Fibroblast of mammary gland (primary cell): ENCODE results near the gene ETS1.

Experiments
- DNase-seq: peaks from one replicate; pipeline ENCODE4 v3.0.0-alpha.2; 2010; ENCODE audit warnings: low read depth
- H3K4me3 ChIP-seq: 2 replicates; pipeline ENCODE4 v1.5.1; 2011; ENCODE audit warnings: low read depth, mild to moderate bottlenecking, low read length, moderate library complexity; ENCODE audit not compliant: control insufficient read depth
- TF ChIP-seq, protein P1 (sequence below): conservative IDR thresholded peaks from 2 replicates; pipeline ENCODE4 v1.5.1; 2011; ENCODE audit warnings: low read depth, low read length, inconsistent platforms; ENCODE audit not compliant: control insufficient read depth, insufficient read depth

ETS1 gene

DNA sequence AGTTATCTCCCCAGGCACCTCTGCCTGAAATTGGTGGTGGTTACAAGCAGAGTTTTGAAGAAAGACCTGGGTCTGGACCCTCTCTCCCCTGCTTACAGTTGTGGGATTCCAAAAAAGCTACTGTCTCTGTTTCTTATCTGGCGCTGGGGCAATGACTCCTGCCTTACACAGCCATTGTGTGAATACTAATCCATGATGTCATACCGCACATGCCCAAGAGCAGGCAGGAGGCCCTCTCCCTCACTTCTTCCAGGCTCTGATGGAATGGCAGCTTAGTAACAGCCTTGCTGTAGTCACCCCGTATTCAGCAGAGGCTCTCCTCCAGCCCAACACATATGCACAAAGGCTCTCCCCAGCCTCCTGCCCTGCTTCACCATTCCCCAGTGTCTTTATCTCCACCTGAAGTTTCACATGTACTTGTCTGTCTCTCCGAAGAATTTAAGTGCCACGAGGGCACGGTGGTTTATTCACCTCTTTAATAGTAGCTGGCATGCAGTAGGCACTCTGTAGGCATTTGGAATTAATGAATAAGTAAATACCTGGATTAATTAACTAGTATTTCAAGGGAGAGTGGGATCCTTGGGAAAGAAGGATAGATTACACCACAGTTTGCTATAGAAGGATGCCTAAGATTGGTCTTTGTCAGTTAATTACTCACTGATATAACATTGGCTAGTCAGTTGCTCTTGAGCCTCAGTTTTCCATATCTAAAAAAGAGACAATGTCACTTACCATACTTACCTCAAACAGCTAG, 165.6 kb downstream of the ETS1 start:
- TF ChIP-seq, protein P1, sequence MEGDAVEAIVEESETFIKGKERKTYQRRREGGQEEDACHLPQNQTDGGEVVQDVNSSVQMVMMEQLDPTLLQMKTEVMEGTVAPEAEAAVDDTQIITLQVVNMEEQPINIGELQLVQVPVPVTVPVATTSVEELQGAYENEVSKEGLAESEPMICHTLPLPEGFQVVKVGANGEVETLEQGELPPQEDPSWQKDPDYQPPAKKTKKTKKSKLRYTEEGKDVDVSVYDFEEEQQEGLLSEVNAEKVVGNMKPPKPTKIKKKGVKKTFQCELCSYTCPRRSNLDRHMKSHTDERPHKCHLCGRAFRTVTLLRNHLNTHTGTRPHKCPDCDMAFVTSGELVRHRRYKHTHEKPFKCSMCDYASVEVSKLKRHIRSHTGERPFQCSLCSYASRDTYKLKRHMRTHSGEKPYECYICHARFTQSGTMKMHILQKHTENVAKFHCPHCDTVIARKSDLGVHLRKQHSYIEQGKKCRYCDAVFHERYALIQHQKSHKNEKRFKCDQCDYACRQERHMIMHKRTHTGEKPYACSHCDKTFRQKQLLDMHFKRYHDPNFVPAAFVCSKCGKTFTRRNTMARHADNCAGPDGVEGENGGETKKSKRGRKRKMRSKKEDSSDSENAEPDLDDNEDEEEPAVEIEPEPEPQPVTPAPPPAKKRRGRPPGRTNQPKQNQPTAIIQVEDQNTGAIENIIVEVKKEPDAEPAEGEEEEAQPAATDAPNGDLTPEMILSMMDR, result no peak
- DNase-seq, result peak; percentile 73
- no peak overlapping the region for H3K4me3 ChIP-seq

DNA sequence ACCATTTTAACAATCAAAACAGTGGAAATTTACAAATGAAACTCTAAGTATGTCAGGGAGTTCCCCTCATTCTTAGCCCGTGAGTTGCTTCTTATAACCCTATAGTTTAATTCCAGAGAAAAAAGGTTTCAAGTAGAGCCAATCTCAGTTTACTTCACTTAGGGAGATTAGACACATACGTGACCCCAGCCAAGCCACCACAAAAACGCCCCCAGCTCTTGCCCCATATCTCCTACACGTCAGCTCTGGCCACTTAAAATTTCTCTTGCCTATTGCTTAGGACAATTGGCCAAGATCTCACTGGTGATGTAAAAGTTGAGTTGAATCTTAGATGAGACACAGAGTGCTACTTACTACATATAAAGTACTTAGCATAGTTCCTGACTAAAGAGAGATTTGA, 166.4 kb downstream of the ETS1 start:
- DNase-seq, result peak; percentile 92
- H3K4me3 ChIP-seq, result no peak overlapping the region
- TF ChIP-seq, protein P1, result no peak

DNA sequence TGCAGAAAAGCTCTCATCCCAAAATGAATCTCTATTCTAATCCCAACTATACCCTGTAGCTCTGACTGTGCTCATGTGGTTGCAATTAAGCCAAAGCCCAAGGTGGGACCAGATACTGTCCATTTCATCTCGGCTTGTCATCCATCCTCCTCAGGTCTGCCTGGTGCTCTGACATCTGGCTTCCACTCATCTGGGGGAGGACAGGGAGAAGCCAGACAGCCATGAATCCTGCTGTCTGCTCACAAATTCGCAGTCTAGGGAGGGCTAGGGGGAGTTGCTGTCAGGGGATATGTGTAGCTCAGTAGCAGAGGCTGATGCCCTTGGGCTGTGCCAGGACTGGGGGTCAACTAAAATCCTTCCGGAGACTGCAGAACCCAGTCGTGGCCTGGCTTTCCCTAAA, 167.1 kb downstream of the ETS1 start:
- no peak overlapping the region for H3K4me3 ChIP-seq
- no peak for DNase-seq
- TF ChIP-seq, protein P1, result no peak

DNA sequence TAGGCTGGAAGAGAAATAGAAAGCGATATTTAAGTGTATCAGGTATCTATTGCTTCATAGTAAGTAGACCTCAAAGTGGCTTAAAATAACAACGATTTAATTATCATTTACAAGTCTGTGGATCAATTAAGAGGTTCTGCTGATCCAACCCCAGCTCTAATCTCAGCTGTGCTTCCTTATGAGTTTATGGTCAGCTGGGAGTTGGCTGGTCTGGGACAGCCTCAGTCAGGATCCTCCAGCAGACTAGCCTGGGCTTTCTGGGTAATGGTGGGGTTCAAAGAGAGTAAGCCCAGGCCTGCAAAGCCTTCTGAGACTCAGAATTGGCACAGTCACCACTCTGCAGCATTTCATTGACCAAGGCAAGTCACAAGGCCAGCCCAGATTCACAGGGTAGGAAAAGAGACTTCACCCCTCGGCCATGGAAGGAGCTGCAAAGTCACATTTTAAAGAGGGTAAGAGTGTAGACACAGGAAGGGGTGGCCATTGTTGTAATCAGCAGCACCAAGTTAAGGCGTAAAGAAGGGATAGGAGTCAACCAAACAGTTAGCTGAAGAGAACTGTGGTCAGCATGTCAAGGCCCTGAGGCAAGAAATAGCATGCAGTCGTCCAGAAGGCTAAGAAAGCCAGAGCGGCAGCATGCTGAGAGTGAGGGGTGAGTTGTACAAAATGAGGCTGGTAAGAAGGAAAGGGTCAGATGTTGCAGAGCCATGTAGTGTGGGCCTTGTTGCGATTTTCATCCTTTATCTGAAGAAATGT, 168.2 kb downstream of the ETS1 start:
- TF ChIP-seq, protein P1, result no peak
- H3K4me3 ChIP-seq, result no peak overlapping the region
- DNase-seq, result no peak

DNA sequence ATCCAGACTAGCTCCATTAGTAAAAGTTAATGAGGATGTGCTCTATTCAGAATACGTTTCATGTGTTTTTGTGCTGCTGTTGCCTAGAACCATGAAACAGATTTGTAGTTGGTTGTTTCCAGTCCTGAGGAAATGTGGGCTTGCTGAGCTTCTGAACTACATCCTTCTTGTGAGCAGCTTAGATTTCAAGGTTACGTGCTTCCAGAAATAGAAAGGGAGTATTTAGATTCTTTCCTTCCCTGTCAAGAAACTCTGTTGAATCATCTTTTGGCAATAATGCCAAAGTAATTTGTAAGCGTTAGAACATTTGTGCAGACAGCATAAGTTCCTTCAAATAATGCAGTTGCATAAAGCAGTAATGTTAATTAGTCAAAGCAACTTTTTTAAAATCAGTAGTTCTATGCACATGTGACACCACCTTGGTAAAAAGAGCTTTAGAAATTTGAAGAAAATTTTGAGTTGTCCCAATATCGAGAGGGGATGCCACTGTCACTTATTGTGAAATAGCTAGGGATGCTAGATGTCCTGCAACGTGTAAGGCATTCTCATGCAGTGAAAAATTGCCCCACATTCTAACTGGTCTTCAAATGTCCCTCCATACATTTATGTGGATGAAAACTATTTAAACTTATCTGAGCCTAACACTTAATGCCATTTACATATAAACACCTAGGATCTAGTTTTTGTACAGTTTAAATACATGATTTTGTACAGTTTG, 169.6 kb downstream of the ETS1 start:
- TF ChIP-seq, protein P1, result no peak
- H3K4me3 ChIP-seq, result no peak overlapping the region
- DNase-seq, result peak; percentile 90

DNA sequence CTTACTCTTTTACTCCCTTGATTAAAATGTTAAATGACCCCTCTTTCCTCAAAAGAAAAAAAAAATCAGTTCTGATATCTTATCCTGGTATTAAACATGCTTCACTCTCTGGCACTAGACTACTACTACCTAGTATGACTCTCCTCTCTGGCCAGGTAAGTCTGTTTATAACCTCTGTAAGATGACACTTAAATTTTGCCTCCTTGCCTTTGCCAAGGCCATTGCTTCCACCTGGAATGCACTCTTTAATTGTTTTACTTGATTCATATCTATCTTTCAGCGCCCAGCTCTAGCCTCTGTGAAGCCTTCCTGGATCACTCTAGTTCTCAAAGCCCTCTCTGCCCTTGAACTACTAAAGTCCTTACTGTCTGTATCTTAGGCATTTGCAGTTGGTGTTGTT, 170.4 kb downstream of the ETS1 start:
- H3K4me3 ChIP-seq, result no peak overlapping the region
- DNase-seq, result no peak
- TF ChIP-seq, protein P1, result no peak
